GM19455 (cell line): ENCODE results near the gene ZFAND3.

ENCODE experiments used
- ATAC-seq: cut with Tn5 transposase; IDR thresholded peaks from one replicate; pipeline ENCODE4 v1.9.1; 2021; ENCODE audit not compliant: unreplicated experiment

The ZFAND3 gene

DNA sequence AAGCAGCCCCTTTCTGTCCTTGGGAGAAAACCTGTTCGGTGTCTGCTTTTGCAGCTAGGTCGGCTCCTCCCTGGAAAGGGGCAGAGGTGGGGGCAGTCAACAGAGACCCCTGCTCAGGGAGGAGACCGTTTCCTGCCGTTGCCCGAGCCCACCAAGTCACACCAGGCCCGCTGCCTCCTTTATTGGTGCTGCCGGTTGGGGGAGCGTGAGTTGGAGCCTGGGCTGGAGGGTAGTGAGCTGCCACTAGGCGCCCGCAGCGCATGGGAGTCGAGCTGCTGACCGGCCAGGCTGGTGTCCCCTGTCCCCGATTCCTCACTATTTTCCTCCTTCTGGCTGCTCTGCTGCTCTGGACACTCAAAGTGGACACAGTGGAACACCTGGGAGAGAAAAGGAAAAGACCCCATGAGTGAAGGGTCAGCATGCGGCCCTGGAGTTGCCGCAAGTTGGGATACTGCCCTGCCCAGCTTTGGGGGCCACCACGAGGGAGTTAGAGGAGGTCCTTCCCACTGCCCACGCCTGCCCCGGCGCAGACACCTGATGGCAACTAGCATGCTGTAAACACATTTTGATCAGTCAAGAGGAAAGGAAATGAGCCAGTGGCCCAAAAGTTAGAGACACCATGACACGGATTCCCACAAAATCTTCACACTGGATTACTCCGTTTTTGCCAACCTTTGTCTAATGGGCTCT is 355.4 kb downstream of the ZFAND3 start:
- no peak for ATAC-seq

GRCh38 chr6:38175786-38176185 is 356.3 kb downstream of the ZFAND3 start:
- no peak for ATAC-seq

- no peak for ATAC-seq
These were observed 357.5 kb downstream of the ZFAND3 start for GRCh38 chr6:38176797-38177751.

GRCh38 chr6:38177882-38178583 is 358.5 kb downstream of the ZFAND3 start:
- no peak for ATAC-seq

- ATAC-seq, result no peak
These were observed 359.0 kb downstream of the ZFAND3 start for GRCh38 chr6:38178584-38178886.

- ATAC-seq, result no peak
These were observed 359.8 kb downstream of the ZFAND3 start for GRCh38 chr6:38179300-38179699.

GRCh38 chr6:38179794-38180430 is 360.4 kb downstream of the ZFAND3 start:
- ATAC-seq, result no peak

DNA sequence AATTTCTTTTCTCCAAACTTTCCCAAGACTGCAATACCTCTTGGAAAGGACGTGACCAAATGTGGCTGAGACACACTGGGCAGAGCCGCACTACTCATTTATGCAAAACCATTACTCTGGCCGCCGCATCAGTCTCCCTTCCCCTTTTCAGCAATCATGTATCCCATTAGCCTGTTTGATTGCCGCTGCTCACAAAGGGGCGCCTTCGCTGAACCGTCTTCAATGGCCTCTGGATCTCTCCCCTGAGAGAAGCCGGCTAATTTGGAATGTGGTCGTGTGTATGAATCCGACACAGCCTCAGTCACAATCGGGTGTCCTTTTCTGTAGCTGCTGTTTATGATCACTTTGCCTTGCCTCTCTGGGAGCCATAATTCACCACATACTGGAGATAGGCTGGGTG is 361.1 kb downstream of the ZFAND3 start:
- no peak for ATAC-seq

DNA sequence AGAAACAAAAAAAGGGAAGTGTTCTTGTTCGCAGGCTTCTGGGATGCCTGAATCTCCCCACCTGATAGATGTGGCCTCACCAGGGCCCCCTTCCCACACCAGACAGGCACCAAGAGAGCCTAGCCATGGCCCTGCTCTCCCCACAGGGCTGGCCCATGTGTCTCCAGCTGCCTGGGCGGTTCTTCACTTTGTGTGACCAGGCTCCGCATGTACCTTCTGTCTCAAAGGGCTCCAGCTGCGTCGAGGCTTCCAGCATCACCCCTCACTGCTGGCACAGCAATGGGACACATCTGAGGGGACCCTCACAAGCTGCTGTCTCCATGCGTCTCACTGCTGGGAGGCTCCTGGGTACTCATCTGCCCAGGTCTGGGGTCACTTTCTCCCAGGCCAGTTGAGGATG is 362.9 kb downstream of the ZFAND3 start:
- ATAC-seq, result no peak

GRCh38 chr6:38183856-38184584 is 364.5 kb downstream of the ZFAND3 start:
- ATAC-seq, result no peak

GRCh38 chr6:38184585-38185080 is 365.1 kb downstream of the ZFAND3 start:
- no peak for ATAC-seq

DNA sequence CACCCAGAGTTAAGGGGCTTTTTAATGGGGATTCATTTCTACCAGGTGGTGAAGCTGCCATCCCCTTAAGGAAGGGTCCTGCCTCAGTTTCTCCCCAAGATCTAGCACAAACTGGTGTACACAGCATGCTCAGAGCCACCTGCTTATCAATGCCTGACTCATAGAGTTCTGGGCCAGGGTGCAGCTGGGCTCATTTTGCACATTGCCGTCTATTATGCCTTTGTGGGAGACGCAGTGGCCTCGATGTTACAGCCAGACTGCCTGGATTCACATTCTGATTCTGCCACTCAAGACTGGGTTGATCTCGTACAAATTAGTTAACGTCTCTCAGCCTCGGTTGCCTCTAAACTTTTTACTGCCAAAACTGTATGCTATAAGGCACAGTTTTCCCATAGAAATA is 365.7 kb downstream of the ZFAND3 start:
- ATAC-seq, result no peak

DNA sequence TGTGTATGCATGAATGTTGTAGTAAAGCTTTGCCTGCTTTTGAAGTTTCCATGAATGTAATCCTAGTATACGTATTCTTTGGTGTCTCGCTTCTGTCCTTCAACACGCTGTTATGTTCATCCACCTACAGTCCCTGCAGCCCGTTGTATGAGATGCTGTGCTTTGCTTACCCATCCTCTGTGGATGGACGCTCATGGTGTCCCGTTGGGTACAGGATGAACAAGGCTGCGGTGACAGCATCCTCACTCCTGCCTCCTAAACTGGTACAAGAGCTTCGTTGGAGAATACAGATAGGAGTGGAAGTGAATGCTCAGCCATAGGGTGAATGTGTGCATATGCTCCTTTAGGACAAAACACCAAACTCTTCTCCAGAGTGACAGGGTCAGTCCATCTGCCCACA is 366.2 kb downstream of the ZFAND3 start:
- no peak for ATAC-seq

GRCh38 chr6:38187325-38187724 is 367.8 kb downstream of the ZFAND3 start:
- ATAC-seq, result no peak

- ATAC-seq, result no peak
These were observed 368.5 kb downstream of the ZFAND3 start for GRCh38 chr6:38187811-38188590.

GRCh38 chr6:38188677-38189335 is 369.3 kb downstream of the ZFAND3 start:
- ATAC-seq, result no peak

GRCh38 chr6:38191418-38191817 is 371.9 kb downstream of the ZFAND3 start:
- ATAC-seq, result no peak

- no peak for ATAC-seq
These were observed 372.5 kb downstream of the ZFAND3 start for GRCh38 chr6:38192011-38192410.

- ATAC-seq, result no peak
These were observed 373.0 kb downstream of the ZFAND3 start for GRCh38 chr6:38192487-38192886.
